Measurements from ENCODE around the gene RRM1.

GRCh38 chr11:4071325-4071724, 23.3 kb upstream of the RRM1 start:
- no peak for TF ChIP-seq CTCF (IDR thresholded peaks at IDR 0.05)
- no peak for TF ChIP-seq POLR2A (IDR thresholded peaks at IDR 0.05)

Measured in ovary (tissue), 3 donors.